Measurements from ENCODE around the gene ANXA4.

DNA sequence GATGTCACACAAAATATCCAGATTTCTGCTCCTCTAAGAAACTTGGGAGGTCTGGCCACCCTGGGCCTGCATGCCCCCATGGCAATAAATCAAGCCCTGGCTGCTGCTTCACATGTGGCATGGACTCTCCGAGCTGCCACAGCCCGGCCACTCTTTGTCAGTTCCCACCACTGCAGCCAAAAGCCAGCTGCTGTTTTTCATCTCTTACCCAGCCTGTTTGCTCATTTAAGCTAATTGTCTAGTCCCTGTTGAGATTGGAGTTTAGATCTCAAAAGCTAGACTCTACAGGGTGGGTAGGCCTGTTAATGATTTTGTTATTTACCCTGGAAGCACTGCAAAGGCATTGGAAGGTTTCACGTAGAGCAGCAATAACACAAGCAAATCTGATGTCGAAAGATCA, 20.9 kb upstream of the ANXA4 start:
- TF ChIP-seq, protein P1, sequence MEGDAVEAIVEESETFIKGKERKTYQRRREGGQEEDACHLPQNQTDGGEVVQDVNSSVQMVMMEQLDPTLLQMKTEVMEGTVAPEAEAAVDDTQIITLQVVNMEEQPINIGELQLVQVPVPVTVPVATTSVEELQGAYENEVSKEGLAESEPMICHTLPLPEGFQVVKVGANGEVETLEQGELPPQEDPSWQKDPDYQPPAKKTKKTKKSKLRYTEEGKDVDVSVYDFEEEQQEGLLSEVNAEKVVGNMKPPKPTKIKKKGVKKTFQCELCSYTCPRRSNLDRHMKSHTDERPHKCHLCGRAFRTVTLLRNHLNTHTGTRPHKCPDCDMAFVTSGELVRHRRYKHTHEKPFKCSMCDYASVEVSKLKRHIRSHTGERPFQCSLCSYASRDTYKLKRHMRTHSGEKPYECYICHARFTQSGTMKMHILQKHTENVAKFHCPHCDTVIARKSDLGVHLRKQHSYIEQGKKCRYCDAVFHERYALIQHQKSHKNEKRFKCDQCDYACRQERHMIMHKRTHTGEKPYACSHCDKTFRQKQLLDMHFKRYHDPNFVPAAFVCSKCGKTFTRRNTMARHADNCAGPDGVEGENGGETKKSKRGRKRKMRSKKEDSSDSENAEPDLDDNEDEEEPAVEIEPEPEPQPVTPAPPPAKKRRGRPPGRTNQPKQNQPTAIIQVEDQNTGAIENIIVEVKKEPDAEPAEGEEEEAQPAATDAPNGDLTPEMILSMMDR (IDR thresholded peaks at IDR 0.05; ENCODE audit: low read depth, low read length, missing input control), result no peak
- TF ChIP-seq RAD21 (IDR thresholded peaks at IDR 0.05) (no peak), TAF1 (conservative IDR thresholded peaks at IDR 0.05) (no peak), SP1 (IDR thresholded peaks at IDR 0.05) (no peak), YY1 (IDR thresholded peaks at IDR 0.05) (no peak), EGR1 (IDR thresholded peaks at IDR 0.05; ENCODE audit: low read depth in 2 of 2) (no peak), RXRA (IDR thresholded peaks at IDR 0.05) (no peak)
- TF ChIP-seq, protein P2, sequence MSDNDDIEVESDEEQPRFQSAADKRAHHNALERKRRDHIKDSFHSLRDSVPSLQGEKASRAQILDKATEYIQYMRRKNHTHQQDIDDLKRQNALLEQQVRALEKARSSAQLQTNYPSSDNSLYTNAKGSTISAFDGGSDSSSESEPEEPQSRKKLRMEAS (IDR thresholded peaks at IDR 0.05), result no peak
- TF ChIP-seq, protein P3, sequence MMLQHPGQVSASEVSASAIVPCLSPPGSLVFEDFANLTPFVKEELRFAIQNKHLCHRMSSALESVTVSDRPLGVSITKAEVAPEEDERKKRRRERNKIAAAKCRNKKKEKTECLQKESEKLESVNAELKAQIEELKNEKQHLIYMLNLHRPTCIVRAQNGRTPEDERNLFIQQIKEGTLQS (IDR thresholded peaks at IDR 0.05), result no peak
- TF ChIP-seq, protein P4, sequence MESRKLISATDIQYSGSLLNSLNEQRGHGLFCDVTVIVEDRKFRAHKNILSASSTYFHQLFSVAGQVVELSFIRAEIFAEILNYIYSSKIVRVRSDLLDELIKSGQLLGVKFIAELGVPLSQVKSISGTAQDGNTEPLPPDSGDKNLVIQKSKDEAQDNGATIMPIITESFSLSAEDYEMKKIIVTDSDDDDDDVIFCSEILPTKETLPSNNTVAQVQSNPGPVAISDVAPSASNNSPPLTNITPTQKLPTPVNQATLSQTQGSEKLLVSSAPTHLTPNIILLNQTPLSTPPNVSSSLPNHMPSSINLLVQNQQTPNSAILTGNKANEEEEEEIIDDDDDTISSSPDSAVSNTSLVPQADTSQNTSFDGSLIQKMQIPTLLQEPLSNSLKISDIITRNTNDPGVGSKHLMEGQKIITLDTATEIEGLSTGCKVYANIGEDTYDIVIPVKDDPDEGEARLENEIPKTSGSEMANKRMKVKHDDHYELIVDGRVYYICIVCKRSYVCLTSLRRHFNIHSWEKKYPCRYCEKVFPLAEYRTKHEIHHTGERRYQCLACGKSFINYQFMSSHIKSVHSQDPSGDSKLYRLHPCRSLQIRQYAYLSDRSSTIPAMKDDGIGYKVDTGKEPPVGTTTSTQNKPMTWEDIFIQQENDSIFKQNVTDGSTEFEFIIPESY (IDR thresholded peaks at IDR 0.05), result no peak
- TF ChIP-seq, protein P5, sequence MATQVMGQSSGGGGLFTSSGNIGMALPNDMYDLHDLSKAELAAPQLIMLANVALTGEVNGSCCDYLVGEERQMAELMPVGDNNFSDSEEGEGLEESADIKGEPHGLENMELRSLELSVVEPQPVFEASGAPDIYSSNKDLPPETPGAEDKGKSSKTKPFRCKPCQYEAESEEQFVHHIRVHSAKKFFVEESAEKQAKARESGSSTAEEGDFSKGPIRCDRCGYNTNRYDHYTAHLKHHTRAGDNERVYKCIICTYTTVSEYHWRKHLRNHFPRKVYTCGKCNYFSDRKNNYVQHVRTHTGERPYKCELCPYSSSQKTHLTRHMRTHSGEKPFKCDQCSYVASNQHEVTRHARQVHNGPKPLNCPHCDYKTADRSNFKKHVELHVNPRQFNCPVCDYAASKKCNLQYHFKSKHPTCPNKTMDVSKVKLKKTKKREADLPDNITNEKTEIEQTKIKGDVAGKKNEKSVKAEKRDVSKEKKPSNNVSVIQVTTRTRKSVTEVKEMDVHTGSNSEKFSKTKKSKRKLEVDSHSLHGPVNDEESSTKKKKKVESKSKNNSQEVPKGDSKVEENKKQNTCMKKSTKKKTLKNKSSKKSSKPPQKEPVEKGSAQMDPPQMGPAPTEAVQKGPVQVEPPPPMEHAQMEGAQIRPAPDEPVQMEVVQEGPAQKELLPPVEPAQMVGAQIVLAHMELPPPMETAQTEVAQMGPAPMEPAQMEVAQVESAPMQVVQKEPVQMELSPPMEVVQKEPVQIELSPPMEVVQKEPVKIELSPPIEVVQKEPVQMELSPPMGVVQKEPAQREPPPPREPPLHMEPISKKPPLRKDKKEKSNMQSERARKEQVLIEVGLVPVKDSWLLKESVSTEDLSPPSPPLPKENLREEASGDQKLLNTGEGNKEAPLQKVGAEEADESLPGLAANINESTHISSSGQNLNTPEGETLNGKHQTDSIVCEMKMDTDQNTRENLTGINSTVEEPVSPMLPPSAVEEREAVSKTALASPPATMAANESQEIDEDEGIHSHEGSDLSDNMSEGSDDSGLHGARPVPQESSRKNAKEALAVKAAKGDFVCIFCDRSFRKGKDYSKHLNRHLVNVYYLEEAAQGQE (IDR thresholded peaks at IDR 0.05), result no peak

All from liver (tissue), 3 donors.